Kidney epithelial cell (primary cell): Measurements from ENCODE around the gene LRCH1. TPM values are rescaled to one million over a fixed set of nuclear protein-coding genes. Genes with fewer than 3 reads are reported as not detected.

Source experiments
- DNase-seq: peaks from one replicate; pipeline ENCODE4 v3.0.0-alpha.2; 2010; ENCODE audit warnings: low read depth
- H3K27me3 ChIP-seq: 2 replicates; pipeline ENCODE4 v1.6.0; 2011; ENCODE audit warnings: low read length; ENCODE audit not compliant: control insufficient read depth, insufficient read depth
- H3K36me3 ChIP-seq: 2 replicates; pipeline ENCODE4 v1.5.1; 2011; ENCODE audit warnings: low read length; ENCODE audit not compliant: control insufficient read depth, insufficient read depth
- H3K4me3 ChIP-seq: 2 replicates; pipeline ENCODE4 v1.5.1; 2011; ENCODE audit warnings: low read depth, mild to moderate bottlenecking, control low read depth, low read length
- total RNA-seq: library from RNA; depleted of rRNA; stranded (reverse); fragments of >200 nt; gene quantifications from 2 replicates; pipeline ENCODE4 v1.2.3, GENCODE V29; 2015
- TF ChIP-seq, protein P1 (sequence below): IDR thresholded peaks from 2 replicates; pipeline ENCODE4 v1.5.1; 2011; ENCODE audit warnings: mild to moderate bottlenecking, moderate library complexity, low read length, control low read depth, inconsistent platforms; ENCODE audit not compliant: insufficient read depth, poor library complexity, severe bottlenecking

The LRCH1 gene
- total RNA-seq, 1 donor from 2014 or later = 14.0 TPM

- DNase-seq = no peak
- Histone ChIP-seq H3K4me3 (no peak overlapping the region), H3K36me3 (no peaks in the 10 kb centered on the region), H3K27me3 (no peaks in the 10 kb centered on the region)
- TF ChIP-seq, protein P1, sequence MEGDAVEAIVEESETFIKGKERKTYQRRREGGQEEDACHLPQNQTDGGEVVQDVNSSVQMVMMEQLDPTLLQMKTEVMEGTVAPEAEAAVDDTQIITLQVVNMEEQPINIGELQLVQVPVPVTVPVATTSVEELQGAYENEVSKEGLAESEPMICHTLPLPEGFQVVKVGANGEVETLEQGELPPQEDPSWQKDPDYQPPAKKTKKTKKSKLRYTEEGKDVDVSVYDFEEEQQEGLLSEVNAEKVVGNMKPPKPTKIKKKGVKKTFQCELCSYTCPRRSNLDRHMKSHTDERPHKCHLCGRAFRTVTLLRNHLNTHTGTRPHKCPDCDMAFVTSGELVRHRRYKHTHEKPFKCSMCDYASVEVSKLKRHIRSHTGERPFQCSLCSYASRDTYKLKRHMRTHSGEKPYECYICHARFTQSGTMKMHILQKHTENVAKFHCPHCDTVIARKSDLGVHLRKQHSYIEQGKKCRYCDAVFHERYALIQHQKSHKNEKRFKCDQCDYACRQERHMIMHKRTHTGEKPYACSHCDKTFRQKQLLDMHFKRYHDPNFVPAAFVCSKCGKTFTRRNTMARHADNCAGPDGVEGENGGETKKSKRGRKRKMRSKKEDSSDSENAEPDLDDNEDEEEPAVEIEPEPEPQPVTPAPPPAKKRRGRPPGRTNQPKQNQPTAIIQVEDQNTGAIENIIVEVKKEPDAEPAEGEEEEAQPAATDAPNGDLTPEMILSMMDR = no peak
These were observed 87.9 kb downstream of the LRCH1 start for GRCh38 chr13:46640843-46641242.

- no peak for DNase-seq
- TF ChIP-seq, protein P1 = no peak
- no peaks in the 10 kb centered on the region for H3K27me3 ChIP-seq
- H3K36me3 ChIP-seq = no peaks in the 10 kb centered on the region
- no peak overlapping the region for H3K4me3 ChIP-seq
These were observed 88.5 kb downstream of the LRCH1 start for GRCh38 chr13:46641274-46642081.

DNA sequence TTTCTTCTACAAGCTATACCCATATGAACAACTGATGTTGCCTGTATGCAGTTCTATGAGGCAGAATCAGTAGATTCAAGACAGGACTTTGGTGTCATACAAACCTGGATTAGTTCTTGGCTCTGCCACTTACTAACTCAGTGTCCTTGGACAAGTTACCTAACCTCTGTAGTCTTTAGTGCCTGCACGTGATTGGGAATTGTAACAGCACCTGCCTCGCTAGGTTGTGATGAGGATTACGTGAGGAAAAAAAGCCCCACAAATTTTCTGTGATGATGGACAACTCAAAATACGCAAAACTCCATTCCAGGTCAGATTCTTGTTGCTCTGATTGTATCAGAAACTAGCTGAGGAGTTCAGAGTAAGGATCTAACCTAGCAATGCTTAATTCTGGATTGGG lies 89.3 kb downstream of the LRCH1 start:
- Histone ChIP-seq H3K27me3 (no peaks in the 10 kb centered on the region), H3K36me3 (no peaks in the 10 kb centered on the region), H3K4me3 (no peak overlapping the region)
- TF ChIP-seq, protein P1 = no peak
- DNase-seq = no peak

GRCh38 chr13:46643165-46643777 lies 90.3 kb downstream of the LRCH1 start:
- no peaks in the 10 kb centered on the region for H3K27me3 ChIP-seq
- DNase-seq = no peak
- TF ChIP-seq, protein P1 = no peak
- no peak overlapping the region for H3K4me3 ChIP-seq
- no peaks in the 10 kb centered on the region for H3K36me3 ChIP-seq

GRCh38 chr13:46644816-46645215 lies 91.8 kb downstream of the LRCH1 start:
- no peak overlapping the region for H3K4me3 ChIP-seq
- no peak for DNase-seq
- H3K27me3 ChIP-seq = no peaks in the 10 kb centered on the region
- TF ChIP-seq, protein P1 = no peak
- no peaks in the 10 kb centered on the region for H3K36me3 ChIP-seq
